Stimulated activated CD4-positive, alpha-beta T cell treated with anti-CD3 and anti-CD28 coated beads, Interleukin-4, amount 100 ng/mL, for 1 hour (primary cell): ENCODE data around the gene MACROH2A1.

Experiments used
- DNase-seq: peaks from one replicate; pipeline ENCODE4 v3.0.0-alpha.2; 2020

MACROH2A1 gene

DNA sequence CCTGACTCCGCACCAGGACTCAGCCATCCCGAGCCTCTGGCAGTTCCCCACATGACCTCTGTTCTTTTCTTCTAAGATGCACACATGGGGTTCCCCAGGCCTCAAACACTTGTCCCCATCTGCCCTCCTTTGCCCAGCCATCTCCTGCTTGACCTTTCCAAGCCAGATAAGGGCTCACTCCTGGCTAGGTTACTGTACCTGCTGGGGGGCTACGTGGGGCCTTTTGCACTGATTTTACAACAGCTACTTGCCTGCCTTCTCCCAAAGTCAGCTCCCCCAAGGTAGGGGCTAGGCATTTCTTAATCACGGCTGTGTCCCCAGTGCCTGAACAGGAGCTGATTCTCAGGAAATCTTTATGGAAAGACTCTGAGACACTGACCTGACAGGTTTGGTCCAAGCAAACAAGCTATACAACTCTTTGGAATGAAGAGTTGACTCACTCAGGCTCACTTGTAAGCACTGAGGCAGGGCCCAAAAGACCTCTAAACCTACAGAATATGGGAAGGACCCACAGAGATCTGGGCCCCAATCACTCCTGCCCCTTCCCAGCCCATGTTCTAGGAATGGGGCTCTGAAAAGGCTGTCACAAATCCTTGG lies 2.5 kb downstream of the MACROH2A1 start:
- no peak for DNase-seq

DNA sequence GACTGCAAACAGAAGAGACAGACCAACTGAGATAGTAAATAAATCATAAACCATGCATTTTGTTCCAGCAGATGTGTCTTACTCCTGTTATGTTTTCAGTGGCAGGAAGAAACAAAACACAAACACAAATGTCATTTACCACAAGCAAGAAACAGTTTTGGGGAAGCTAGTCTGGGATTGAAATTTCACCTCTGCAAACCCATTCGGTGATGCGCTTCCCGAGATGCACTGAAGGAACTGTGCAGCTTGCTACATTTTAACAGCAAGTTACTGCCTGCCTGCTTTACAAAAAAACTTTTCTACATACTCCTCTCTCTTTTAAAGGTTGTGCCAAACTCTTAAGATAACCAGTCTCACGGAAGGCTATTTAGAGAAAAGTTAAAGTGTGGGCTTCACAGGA lies 3.2 kb downstream of the MACROH2A1 start:
- no peak for DNase-seq

GRCh38 chr5:135395451-135395850 lies 3.6 kb downstream of the MACROH2A1 start:
- DNase-seq, result no peak

DNA sequence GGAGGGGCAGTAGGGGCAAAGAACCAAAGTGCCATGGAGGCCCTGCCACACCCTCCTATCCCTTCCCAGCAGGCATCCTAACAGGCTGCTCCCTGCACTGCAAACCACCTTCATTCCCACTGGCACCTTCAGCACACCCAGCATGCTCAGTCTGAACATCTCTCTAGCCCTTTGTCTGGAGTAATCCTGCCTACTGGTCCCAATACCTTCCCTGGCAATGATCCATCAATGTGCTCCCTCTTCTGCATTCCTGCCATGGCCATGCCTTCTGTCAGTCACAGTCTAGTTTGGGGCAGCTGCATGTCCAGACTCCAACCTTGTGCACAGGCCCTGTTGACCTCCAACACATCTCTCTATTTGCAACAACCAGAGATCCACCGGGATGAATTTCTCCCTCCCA lies 4.9 kb downstream of the MACROH2A1 start:
- no peak for DNase-seq

- no peak for DNase-seq
Observed at GRCh38 chr5:135393691-135394090, 5.3 kb downstream of the MACROH2A1 start.

DNA sequence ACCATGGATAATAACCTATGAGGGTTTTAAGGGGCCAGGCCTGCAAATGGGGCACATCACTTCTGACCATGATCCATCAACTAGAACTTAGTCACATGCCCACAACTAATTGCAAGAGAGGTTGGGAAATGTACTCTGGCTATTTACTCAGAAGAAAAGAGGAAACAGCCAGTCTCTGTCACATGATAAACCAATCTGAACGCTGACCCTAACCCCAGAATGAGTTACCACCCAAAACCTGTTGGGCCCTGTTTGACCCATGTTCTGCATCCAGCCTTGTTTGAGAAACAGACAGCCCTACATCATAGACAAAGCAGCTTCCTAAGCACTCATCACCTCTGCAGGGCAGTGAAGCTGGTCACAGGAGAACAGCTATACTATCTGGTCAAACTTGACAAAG lies 5.8 kb downstream of the MACROH2A1 start:
- no peak for DNase-seq

GRCh38 chr5:135392256-135392655 lies 6.8 kb downstream of the MACROH2A1 start:
- DNase-seq, result no peak

DNA sequence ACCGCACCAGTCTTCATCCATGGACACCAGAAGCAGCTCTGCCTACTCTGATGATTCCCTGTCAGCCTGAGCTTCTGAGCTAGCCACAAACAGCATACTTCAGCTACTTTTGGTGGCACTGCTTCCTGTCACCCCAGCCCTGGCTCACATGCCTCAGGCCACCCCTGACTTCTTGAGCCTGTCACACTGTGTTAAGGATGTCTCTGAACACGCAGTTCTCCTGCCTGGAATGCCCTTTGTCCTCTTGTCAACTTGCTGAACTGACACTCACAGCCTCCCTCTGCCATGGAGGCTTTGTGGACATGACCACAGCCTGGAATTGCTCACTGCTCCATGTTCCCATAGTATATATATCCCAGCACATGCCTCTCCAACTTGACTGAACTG lies 7.2 kb downstream of the MACROH2A1 start:
- no peak for DNase-seq

DNA sequence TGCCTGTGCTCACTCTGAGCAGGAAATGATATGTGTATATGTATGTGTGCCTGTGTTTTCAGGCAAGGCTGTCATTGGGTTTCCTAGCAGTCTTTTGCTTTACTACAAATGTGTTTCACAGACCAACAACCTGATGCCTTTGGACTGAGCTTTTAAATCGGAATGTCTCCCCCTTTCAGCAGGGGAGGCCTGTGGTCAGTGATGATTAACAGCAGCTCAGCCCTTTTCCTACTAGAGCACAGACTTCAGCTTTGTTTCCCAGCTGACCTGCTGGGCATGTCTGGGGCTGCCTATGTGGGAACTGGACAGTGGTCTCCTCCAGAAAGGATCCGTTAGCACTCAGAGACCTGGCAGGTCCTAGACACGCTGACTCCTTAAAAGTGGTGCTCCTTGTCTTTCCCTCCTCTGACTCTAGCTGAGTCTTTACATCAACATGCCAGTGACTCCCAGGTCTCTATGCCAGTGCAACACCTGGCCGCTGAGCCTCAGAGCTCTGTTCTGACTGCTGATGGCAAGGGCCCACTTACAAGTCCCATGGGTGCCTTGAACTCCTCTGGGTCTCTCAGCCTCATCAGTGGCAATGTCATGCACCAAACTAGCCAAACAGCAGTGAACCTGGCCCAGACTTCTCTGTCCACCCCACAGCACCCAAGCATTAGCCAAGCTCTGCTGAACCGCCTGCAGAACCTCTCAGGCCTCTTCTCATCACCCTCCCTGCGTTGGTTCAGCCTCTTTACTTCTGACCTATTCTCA lies 7.7 kb downstream of the MACROH2A1 start:
- DNase-seq, result no peak

DNA sequence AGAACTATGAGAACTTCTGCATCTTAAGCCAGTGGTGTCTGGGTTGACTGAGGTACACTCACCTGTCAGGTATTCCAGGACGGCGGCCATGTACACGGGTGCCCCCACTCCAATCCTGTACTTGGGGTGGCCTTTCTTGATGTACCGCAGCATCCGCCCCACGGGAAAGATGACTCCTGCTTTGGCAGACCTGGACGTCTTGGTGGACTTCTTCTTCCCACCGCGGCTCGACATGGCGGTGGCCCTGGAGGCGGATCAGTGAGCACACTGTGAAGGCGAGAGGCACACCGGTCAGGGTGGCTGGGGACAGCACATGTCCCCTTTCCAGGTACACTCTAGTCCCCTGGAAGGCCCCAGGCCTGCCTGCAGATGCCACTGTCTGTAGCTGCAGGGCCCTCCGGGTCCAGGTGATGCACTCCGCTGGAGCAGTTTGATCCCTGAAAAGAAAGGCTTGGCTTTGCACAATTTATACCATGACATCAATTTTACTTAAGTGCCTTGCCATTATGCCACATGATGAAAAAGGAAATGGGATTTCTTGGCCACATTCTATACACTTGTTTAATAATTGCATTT lies 10.1 kb downstream of the MACROH2A1 start:
- no peak for DNase-seq

GRCh38 chr5:135387629-135387960 lies 11.4 kb downstream of the MACROH2A1 start:
- DNase-seq, result no peak

DNA sequence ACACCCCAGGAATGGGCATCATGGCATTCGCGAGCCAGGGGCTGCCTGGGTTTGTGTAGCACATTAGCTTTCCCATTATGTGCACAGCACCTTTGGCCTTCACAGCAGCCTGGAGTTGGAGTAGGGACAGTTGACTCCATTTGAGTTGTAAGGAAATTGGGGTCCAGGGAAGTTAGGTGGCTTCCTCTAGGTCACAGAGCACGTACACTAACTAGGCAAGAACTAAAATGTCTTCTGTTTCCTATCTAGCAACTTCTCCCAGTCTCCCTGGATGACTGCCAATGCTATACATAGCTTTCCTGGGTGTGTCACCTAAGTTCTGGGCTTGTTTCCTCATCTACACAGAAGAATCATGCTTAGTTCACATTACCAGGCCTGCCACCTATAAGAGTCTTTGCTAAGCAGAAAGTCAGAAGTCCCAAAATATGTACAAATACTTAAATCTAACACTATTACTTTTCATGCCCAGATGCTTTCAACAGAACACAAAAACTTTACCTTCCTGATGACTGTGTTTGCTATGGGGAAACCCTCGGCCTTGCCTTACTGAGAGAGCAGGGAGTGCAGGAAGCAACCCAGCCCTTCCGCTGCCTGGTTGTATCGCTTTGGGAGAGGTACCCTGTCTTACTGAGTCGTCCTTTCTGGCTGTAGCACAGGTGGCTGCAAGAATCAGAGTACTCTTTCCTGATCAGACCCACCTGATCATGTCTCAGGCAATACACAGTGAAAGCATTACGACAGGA lies 12.0 kb downstream of the MACROH2A1 start:
- DNase-seq, result no peak

DNA sequence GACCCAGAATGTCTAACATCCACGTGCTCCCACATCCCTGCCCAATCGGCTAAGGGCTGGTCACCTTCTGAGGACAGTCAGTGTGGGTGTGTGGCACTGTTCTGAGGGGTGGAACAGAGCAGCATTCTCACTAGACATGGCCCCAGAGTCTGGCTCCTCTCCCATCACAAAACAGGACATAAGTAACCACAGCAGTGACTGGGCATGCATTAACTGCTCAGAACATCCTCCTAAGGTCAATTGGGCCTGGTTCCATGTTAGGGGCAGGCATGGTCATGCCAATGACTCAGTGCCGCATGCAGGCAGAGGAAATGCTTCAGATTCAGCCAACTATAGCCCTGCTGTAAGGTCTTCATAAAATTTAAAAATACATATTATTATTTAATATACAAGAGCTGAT lies 12.9 kb downstream of the MACROH2A1 start:
- no peak for DNase-seq

- DNase-seq, result no peak
Observed at GRCh38 chr5:135385576-135385975, 13.5 kb downstream of the MACROH2A1 start.

- DNase-seq, result no peak
Observed at GRCh38 chr5:135384898-135385297, 14.1 kb downstream of the MACROH2A1 start.

GRCh38 chr5:135383803-135384495 lies 15.1 kb downstream of the MACROH2A1 start:
- DNase-seq, result no peak

DNA sequence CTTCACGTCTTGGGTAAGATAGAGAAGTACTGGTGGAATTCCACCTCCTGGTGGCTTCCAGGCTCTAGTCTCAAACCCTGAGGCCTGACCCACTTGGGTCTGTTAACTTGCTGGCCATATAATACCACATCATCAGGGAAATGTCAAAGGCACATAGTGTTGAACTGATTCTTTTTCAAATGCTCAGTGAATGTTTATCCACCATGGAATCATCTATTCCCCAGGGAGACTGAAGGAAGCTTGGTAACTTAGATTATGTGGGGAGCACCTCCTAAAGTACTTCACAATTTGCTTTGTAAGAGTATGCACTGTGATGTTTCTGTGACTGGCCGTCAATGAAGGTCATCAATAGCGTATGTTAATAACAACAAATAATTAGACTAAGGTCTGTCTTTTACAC lies 16.1 kb downstream of the MACROH2A1 start:
- DNase-seq, result no peak

DNA sequence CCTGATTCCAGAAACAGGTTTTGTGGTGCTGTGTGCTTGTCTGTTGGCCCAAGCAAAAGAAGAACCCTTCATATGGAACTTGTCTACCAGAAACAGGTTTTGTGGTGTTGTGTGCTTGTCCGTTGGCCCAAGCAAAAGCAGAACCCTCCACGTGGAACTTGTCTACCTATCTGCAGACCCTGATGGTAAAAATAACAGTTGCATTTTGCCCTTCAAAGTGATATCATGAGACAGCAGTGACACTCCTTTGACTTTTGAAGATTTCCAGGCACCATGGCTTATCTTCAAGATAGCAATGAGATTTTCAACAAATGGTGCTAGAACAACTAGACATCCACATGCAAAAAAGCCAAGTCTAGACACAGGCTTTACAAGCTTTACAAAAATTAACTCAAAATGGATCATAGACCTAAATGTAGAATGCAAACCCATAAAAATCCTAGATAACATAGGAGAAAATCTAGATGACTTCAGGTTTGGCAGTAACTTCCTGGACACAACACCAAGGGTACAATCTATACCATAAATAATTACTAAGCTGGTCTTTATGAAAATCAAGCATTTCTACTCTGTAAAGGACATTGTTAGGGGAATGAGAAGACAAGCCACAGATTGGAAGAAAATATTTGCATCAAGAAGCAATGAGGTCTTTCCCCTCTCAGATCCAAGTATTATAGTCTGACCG lies 16.8 kb downstream of the MACROH2A1 start:
- no peak for DNase-seq

- no peak for DNase-seq
Observed at GRCh38 chr5:135379046-135379654, 19.9 kb downstream of the MACROH2A1 start.

DNA sequence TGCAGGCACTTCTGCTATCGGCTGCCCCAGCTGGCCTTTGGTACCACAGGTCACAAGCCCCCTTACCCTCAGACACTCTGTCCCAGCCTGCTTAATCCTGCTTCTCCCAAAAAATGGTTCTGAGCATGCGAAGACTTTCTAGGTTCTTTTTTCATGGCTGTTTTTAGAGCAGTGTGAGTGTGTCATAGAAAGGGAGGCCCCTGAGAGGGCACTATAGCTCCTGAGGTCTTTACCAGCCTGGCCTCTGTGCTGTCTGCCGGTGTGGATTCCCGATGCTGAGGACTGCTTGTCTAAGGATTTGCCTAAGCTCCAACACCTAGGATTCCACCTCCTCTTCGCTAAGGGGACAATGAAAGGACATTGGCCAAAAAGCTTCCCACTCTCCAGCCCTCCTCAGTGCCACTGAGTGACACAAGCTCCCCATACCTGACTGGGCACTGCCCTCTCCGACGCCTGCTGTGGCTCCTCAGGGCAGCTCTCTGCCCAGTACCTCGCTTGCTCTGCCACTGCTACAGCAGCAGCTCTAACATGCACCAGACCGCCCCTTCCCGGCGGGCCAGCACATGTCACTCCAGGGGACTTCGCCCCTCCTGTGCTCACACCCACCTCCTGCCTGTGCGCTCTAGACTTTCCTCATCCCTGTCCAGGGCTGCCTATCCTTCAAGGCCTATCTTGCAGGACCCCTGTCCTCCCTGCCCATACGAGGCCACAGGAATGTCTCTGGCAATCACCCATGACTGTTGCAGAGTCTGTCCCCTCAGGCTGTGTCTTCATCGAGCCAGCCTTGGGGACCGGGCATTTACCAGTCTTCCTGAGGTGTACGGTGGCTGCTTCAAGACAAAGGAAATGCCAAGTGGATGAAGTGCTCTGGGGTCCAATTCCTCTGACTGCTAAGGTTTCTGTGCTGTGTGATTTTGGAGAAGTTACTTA lies 21.0 kb downstream of the MACROH2A1 start:
- no peak for DNase-seq
